Subcutaneous abdominal adipose tissue (tissue), 5 donors: ENCODE measurements around the gene KRT7.
"Not testable (repeated sequence)": the region's sequence is repeated elsewhere in the genome, so short reads cannot be mapped to it uniquely, and the experiment has no call there.

Experiments
- H3K27ac ChIP-seq: one replicate; pipeline ENCODE4 v1.7.0; 2013; ENCODE audit warnings: low read depth, mild to moderate bottlenecking, inconsistent platforms, low read length, moderate library complexity
- H3K27me3 ChIP-seq, 5 donors: one replicate each; pipeline ENCODE4 v1.7.0; 2013; ENCODE audit warnings: low read length in 5 of 5, inconsistent platforms in 1 of 5; ENCODE audit not compliant: control insufficient read depth in 5 of 5, insufficient read depth in 4 of 5
- H3K36me3 ChIP-seq, 5 donors: one replicate each; pipeline ENCODE4 v1.7.0; 2013; ENCODE audit warnings: low read length in 5 of 5; ENCODE audit not compliant: control insufficient read depth in 5 of 5, insufficient read depth in 5 of 5
- H3K4me1 ChIP-seq, 5 donors: one replicate each; pipeline ENCODE4 v1.7.0; 2013; ENCODE audit warnings: low read length in 5 of 5, mild to moderate bottlenecking in 3 of 5, moderate library complexity in 1 of 5; ENCODE audit not compliant: control insufficient read depth in 5 of 5, insufficient read depth in 5 of 5
- H3K4me3 ChIP-seq, 5 donors: one replicate each; pipeline ENCODE4 v1.7.0; 2013; ENCODE audit warnings: low read length in 5 of 5, low read depth in 1 of 5
- H3K9ac ChIP-seq, 5 donors: one replicate each; pipeline ENCODE4 v1.7.0; 2013; ENCODE audit warnings: low read length in 5 of 5, mild to moderate bottlenecking in 4 of 5, moderate library complexity in 3 of 5
- H3K9me3 ChIP-seq, 5 donors: one replicate each; pipeline ENCODE4 v1.7.0; 2013; ENCODE audit warnings: low read length in 5 of 5; ENCODE audit not compliant: control insufficient read depth in 5 of 5
- donor health status: healthy.
- donor health status: healthy.
- donor health status: healthy.
- donor health status: healthy.
- donor health status: healthy.

KRT7 gene

DNA sequence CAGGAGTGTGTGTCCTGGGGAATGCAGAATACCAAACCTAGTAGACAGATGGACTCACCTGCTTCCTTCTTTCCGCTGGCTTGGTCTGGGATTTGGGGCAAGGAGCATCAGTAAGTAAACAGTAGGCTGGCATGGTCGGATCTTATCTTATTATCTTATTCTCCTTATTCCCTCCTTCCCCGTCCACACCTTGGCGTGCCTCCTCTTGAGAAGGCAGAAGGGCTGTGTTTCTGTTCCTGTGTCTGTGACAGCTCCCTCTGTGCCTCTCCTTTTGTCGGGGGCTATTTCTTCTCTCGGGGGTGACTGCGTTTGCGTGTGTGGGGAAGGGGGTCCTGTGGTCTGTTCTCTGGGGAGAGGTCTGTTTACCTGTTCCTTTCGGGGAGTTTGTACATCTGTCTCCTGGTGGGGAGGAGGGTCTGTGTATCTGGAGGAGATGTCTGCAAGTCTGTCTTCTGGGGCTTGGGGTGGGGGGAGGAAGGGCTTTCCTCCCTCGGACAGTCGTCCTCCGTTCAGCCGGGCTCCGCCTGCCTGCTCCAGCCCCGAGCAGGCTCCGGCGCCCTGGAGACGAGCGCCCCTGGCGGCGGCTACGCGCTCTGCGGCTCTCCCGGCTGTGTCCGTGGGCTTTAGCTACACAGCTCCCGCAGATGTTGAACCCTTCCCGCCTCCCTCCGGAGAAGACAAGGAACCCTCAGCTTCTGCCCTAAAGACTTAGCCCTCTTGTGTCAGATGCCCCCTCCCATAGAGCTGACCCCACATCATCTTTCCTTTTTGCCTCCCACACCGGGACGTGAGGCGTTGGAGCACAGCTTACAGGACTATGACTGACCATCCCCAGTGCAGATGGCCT is 45.8 kb downstream of the KRT7 start:
- no peaks in the 10 kb centered on the region for H3K36me3 ChIP-seq
- H3K27ac ChIP-seq: no peak overlapping the region
- peaks cover 6 to 30% (median 25%) of the 10 kb centered on the region in 5 donors for H3K4me1 ChIP-seq
- peak overlapping the region in 1 of 5 donors; percentile 36 for H3K9ac ChIP-seq
- no peaks in the 10 kb centered on the region for H3K9me3 ChIP-seq
- peak overlapping the region in 1 of 5 donors; percentile 18 for H3K4me3 ChIP-seq
- H3K27me3 ChIP-seq: peaks cover 3 to 40% (median 18%) of the 10 kb centered on the region in 5 donors

DNA sequence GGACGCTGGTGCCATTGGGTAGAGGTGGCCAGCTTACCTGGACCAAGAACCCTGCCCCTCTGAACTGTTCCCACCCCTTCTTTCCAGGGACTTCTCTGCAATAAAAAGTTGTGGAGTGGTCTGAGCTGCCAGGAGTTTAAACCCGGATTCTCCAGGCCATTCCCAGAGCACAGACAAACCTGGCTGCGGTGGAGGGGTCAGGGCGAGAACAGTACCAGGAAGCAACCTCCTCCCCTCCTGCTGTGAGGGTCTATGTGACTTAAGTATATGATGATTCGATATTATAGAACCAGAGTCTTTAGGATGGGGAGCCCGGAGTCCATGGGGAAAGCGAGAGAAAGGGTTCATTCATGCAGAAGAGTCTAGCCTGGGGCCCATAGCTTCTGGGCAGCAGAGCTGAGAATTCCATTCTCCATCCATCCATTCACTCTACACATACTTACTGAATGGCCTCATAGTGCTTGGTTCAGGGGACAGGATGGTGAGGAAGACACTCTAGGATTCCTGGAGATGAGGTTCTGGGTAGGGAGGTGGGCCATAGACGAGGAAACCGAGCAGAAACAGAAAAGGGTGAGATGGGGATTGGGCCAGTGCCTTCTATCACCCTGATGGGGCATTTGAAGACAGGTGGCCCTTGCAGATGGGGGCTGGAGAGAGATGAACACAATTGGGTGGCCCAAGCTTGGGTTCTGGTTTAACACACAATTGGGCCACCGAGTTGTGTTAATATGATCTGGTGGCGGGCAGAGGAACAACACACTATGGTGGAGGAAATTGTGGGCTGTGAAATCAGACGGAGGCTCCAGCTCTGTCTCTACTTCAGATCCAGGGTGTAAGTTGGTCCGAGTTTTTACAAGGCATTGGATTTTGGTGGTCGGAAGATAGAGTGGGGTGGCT is 46.6 kb downstream of the KRT7 start:
- peaks cover 3 to 32% (median 14%) of the 10 kb centered on the region in 5 donors for H3K27me3 ChIP-seq
- no peaks in the 10 kb centered on the region for H3K36me3 ChIP-seq
- no peaks in the 10 kb centered on the region for H3K9me3 ChIP-seq
- no peak overlapping the region for H3K9ac ChIP-seq
- H3K4me3 ChIP-seq: no peak overlapping the region
- peaks cover 6 to 30% (median 25%) of the 10 kb centered on the region in 5 donors for H3K4me1 ChIP-seq
- no peak overlapping the region for H3K27ac ChIP-seq

DNA sequence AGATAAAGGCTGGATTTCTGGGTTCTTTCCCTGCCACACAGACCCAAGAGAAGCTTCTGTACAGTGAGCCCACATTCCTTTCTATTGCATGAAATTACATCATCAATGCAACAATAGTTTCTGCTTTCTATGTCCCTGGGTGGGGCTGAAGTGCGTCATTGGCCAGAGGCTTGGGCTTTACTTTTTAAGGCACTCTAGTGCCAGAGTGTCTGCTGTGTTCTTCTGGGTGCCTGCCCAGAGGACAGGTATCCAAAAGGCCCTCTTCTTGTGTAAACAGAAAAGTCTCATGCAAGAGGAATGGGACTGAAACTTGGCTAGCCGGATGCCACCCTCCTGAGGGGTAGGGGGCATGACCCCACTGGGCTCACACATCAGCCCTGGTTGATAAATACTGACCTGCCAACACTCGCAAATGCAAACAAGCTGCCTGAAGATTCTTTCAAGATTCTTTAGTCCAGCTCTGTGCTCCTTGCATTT is 47.3 kb downstream of the KRT7 start:
- Histone ChIP-seq H3K4me3 (no peak overlapping the region), H3K4me1 (peaks cover 6 to 30% (median 25%) of the 10 kb centered on the region in 5 donors), H3K36me3 (no peaks in the 10 kb centered on the region), H3K9me3 (no peaks in the 10 kb centered on the region), H3K27ac (no peak overlapping the region), H3K9ac (no peak overlapping the region), H3K27me3 (peaks cover 3 to 27% (median 14%) of the 10 kb centered on the region in 5 donors)

DNA sequence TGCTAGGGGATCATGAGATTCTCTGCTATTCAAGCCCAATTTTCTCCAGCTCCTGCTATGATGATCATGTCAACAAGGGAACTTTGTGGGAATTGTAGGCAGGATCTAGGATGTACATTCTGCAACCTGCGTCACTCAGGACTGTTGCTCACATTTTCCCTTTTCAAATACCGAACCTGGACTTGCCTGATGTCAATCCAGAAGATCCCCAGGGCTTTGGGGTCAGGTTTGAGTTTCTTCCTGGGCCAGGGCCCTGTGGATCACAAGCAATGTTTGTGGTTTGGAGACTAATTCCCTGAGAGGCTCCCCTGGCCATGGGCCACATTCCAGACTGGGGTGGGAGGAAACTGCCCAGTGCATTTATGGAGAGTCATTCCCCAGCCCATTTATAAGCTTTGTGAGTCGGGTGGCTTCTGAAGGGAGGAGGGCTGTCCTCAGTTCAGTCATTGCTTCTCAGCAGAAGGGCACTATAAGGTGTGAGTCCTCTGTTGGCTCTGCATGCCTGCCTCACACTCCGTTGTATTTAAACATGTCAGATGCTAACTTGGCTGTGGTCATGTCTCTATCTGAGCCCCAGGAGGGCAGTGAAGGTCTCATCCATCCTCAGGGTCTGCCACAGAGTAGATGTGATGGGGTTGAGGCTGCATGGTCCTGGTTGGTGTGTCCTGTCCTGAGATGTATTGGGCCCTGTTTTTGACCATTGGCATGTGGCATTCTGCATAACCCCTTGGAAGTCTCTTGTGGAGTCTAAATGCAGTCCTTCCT is 47.9 kb downstream of the KRT7 start:
- Histone ChIP-seq H3K36me3 (no peaks in the 10 kb centered on the region), H3K27ac (no peak overlapping the region), H3K4me3 (no peak overlapping the region), H3K9ac (no peak overlapping the region), H3K27me3 (peaks cover 3 to 21% (median 10%) of the 10 kb centered on the region in 5 donors), H3K4me1 (peaks cover 6 to 30% (median 25%) of the 10 kb centered on the region in 5 donors), H3K9me3 (no peaks in the 10 kb centered on the region)

DNA sequence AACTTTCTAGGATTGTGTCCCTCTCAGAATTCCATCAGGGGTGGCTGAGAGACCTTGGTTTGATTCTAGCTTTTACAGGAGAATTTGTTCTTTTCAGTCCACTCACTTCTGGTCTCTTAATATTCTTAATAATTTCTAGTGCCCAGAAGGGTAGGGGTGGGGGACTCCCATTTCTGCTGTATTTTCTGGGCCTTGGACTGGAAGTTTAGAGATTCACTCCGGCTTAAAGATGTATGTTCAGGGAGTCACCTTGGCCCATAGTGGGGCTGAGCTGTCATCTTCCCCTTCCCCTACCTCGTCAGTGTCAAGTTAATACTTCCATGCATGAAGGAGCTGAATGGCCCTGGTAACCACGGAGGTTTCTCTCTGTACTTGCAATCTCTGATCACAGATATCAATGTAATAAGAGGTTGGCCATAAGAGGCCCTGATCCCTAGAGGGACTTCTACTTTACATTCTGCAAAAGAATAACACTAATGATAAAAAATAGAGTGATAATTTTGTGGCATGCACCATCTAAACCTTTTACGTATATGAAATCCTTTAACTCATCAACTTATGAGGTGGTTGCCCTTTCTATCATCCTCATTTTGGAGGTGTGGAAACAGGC is 51.6 kb downstream of the KRT7 start:
- no peak overlapping the region for H3K27ac ChIP-seq

DNA sequence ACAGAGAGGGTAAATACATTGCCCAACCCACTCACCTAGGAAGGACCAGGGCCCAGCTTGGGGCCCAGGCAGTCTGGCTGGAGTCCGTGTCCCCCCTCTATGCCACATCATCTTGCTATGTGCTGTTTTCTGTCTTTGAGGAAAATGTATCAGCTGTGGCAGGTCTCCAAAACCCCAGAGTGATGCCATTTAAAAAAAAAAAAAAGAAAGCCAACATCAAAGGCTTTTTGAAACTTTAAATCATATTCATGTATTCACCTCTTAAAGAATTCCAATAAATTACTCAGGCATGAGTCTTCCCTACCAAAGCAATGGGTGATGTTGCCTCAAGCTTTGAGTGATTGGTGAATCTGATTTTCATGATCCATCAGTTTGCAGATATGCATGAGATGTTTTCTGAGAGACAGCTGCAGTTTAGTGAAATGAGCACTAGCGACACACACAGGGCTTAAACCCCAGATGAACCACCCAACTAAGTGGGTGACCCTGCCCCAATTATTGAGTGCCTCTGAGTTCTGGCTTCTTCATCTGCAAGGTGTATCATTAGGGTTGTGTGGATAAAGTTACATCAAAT is 52.2 kb downstream of the KRT7 start:
- Histone ChIP-seq H3K4me1 (peaks cover 6 to 13% (median 12%) of the 10 kb centered on the region in 5 donors), H3K27ac (no peak overlapping the region), H3K36me3 (no peaks in the 10 kb centered on the region), H3K9ac (no peak overlapping the region), H3K9me3 (no peaks in the 10 kb centered on the region), H3K4me3 (no peak overlapping the region), H3K27me3 (peaks cover 0 to 7% (median 0%) of the 10 kb centered on the region in 5 donors)

More for the DNA sequence above, 51.6 kb downstream of the KRT7 start:
- H3K4me3 ChIP-seq: no peak overlapping the region
- no peaks in the 10 kb centered on the region for H3K36me3 ChIP-seq
- peaks cover 6 to 19% (median 17%) of the 10 kb centered on the region in 5 donors for H3K4me1 ChIP-seq
- no peaks in the 10 kb centered on the region for H3K9me3 ChIP-seq
- H3K9ac ChIP-seq: no peak overlapping the region
- peaks cover 0 to 7% (median 0%) of the 10 kb centered on the region in 5 donors for H3K27me3 ChIP-seq

DNA sequence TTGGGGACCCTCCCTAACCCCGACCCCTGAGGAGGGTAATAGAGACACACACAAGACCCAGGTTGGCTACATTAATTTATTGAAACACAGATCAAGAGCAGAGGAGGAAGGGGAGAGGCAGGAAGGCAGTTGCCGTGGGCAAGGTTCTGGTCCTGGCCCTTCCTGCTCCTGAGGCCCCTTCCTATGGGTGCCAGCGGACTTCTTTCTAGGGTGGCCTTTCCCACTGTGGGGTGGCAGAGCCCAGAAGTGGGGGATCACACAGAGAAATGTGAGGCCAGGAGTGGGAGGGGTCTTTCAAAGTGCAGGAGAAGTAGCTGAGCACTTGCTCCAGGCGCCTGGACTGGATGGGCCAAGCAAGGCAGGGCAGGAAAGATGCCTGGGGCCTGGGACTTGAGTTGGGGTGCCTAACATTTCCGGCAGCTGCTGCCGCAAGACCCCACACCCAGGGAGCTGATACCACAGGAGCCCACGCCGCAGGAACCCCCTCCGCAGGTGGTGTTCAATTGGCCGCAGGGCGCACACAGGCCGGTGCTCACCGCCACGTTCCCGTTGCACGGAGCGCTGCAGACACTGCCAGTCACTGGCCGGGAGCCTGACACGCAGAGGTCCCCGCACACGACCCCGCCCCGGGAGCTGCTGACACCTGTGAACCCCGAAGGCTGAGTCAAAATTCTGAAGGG is 52.9 kb downstream of the KRT7 start:
- H3K4me3 ChIP-seq: no peak overlapping the region
- no peak overlapping the region for H3K9ac ChIP-seq
- no peaks in the 10 kb centered on the region for H3K9me3 ChIP-seq
- no peak overlapping the region for H3K27ac ChIP-seq
- H3K4me1 ChIP-seq: peaks cover 2 to 6% (median 5%) of the 10 kb centered on the region in 5 donors
- H3K36me3 ChIP-seq: no peaks in the 10 kb centered on the region
- H3K27me3 ChIP-seq: peaks cover 0 to 7% (median 0%) of the 10 kb centered on the region in 5 donors

DNA sequence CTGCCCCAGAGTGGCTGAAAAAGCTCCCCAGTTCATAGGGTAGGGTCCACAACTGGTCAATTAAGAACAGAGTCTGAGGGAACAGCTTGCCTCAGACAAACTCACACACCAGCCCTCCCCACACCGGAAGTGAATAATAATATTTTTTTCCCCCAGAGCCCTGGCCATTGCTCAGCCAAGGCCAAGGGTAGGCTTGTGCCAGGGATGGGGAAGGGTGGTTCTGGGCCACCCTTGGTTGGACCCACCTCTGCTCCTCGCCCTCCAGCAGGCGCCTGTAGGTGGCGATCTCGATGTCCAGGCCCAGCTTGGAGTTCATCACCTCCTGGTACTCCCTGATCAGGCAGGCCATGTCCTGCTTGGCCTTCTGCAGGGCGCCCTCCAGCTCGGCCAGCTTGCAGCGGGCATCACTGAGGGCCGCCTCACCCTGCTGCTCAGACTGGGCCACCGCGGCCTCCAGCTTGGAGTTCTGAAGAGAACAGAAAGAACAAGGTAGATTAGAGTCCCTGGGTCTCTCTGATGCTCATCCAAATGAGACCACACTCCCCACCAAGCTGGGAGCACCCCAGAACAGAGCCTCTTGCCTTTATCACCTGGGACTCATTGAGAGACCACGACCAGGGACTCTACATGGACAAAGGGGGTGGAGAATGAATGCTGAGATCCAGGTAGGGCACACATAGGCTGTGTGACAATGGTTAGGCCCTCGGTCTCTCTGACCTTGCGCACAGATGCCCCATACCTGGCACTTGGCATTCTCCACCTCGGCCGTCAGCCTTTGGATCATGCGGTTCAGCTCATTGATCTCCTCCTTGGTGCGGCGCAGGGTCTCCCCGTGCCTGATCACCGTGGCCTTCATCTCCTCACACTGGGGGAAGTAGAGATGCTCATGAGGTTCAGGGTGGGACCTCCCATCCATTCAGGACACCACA is 54.1 kb downstream of the KRT7 start:
- not testable (repeated sequence) for H3K9ac ChIP-seq

More for the DNA sequence above, 54.1 kb downstream of the KRT7 start:
- H3K9me3 ChIP-seq, H3K4me3 ChIP-seq, H3K27ac ChIP-seq, H3K4me1 ChIP-seq, H3K36me3 ChIP-seq: not testable (repeated sequence)
- peaks cover 0 to 13% (median 7%) of the 10 kb centered on the region in 5 donors for H3K27me3 ChIP-seq
